ENCODE data around the gene AS3MT.

Gene AS3MT

GRCh38 chr10:102935939-102936605 lies 66.8 kb downstream of the AS3MT start:
- Mint-ChIP-seq H3K4me3 (no peak overlapping the region), H3K36me3 (ENCODE audit: low read depth) (peaks cover 10% of the 10 kb centered on the region), H3K9me3 (peaks cover 23% of the 10 kb centered on the region), H3K27me3 (ENCODE audit: low read depth, poor library complexity) (peaks cover 3% of the 10 kb centered on the region), H3K4me1 (peaks cover 24% of the 10 kb centered on the region), H3K27ac (peak overlapping the region; percentile 64)
- no peak for TF ChIP-seq CTCF (IDR thresholded peaks at IDR 0.05)
- no peak for DNase-seq

GRCh38 chr10:102941401-102941800 lies 72.1 kb downstream of the AS3MT start:
- Mint-ChIP-seq H3K27me3 (ENCODE audit: low read depth, poor library complexity) (peaks cover 5% of the 10 kb centered on the region), H3K27ac (no peak overlapping the region), H3K36me3 (ENCODE audit: low read depth) (no peaks in the 10 kb centered on the region), H3K9me3 (no peaks in the 10 kb centered on the region), H3K4me3 (no peak overlapping the region), H3K4me1 (peaks cover 29% of the 10 kb centered on the region)
- TF ChIP-seq CTCF (IDR thresholded peaks at IDR 0.05): no peak
- DNase-seq: no peak

GRCh38 chr10:102945449-102945848 lies 76.2 kb downstream of the AS3MT start:
- no peak for TF ChIP-seq CTCF (IDR thresholded peaks at IDR 0.05)
- Mint-ChIP-seq H3K9me3 (no peaks in the 10 kb centered on the region), H3K27ac (peak overlapping the region; percentile 58), H3K27me3 (ENCODE audit: low read depth, poor library complexity) (peaks cover 6% of the 10 kb centered on the region), H3K4me1 (peaks cover 22% of the 10 kb centered on the region), H3K36me3 (ENCODE audit: low read depth) (no peaks in the 10 kb centered on the region), H3K4me3 (no peak overlapping the region)
- DNase-seq: no peak

- peak overlapping the region; percentile 11 for H3K27ac Mint-ChIP-seq
- peaks cover 22% of the 10 kb centered on the region for H3K4me1 Mint-ChIP-seq
- no peak overlapping the region for H3K4me3 Mint-ChIP-seq
- no peak for TF ChIP-seq CTCF (IDR thresholded peaks at IDR 0.05)
- no peaks in the 10 kb centered on the region for H3K36me3 Mint-ChIP-seq (ENCODE audit: low read depth)
- no peak for DNase-seq
- peaks cover 6% of the 10 kb centered on the region for H3K27me3 Mint-ChIP-seq (ENCODE audit: low read depth, poor library complexity)
- no peaks in the 10 kb centered on the region for H3K9me3 Mint-ChIP-seq
Observed at GRCh38 chr10:102945962-102946361, 76.7 kb downstream of the AS3MT start.

- Mint-ChIP-seq H3K4me1 (peaks cover 22% of the 10 kb centered on the region), H3K27ac (no peak overlapping the region), H3K36me3 (ENCODE audit: low read depth) (no peaks in the 10 kb centered on the region), H3K9me3 (no peaks in the 10 kb centered on the region), H3K4me3 (no peak overlapping the region), H3K27me3 (ENCODE audit: low read depth, poor library complexity) (peaks cover 4% of the 10 kb centered on the region)
- no peak for DNase-seq
- no peak for TF ChIP-seq CTCF (IDR thresholded peaks at IDR 0.05)
Observed at GRCh38 chr10:102946992-102947391, 77.7 kb downstream of the AS3MT start.

GRCh38 chr10:102948176-102948575 lies 78.9 kb downstream of the AS3MT start:
- DNase-seq: no peak
- no peaks in the 10 kb centered on the region for H3K9me3 Mint-ChIP-seq
- no peak overlapping the region for H3K4me3 Mint-ChIP-seq
- no peaks in the 10 kb centered on the region for H3K36me3 Mint-ChIP-seq (ENCODE audit: low read depth)
- TF ChIP-seq CTCF (IDR thresholded peaks at IDR 0.05): no peak
- H3K27ac Mint-ChIP-seq: no peak overlapping the region
- peaks cover 4% of the 10 kb centered on the region for H3K27me3 Mint-ChIP-seq (ENCODE audit: low read depth, poor library complexity)
- H3K4me1 Mint-ChIP-seq: peaks cover 22% of the 10 kb centered on the region
